BE2C (cell line): Measurements from ENCODE around the gene AGBL3.

Experiments
- DNase-seq: peaks from one replicate; pipeline ENCODE4 v3.0.0-alpha.2; 2020
- H3K27me3 ChIP-seq: fragments of 250-450 bp; sonication (Bioruptor Pico); 2 replicates; pipeline ENCODE4 v1.5.1; 2020; ENCODE audit warnings: mild to moderate bottlenecking
- H3K36me3 ChIP-seq: fragments of 250-450 bp; sonication (Bioruptor Pico); 2 replicates; pipeline ENCODE4 v1.5.1; 2020; ENCODE audit warnings: mild to moderate bottlenecking
- H3K4me1 ChIP-seq: fragments of 250-450 bp; sonication (Bioruptor Pico); 2 replicates; pipeline ENCODE4 v1.5.1; 2020
- H3K4me3 ChIP-seq: 2 replicates; pipeline ENCODE4 v1.5.1; 2011; ENCODE audit warnings: low read depth, low read length
- H3K9me3 ChIP-seq: fragments of 250-450 bp; sonication (Bioruptor Pico); 2 replicates; pipeline ENCODE4 v1.5.1; 2020
- TF ChIP-seq, protein P1 (sequence below): IDR thresholded peaks from 2 replicates; pipeline ENCODE4 v1.5.1; 2012; ENCODE audit warnings: mild to moderate bottlenecking, low read depth, low read length

The AGBL3 gene

DNA sequence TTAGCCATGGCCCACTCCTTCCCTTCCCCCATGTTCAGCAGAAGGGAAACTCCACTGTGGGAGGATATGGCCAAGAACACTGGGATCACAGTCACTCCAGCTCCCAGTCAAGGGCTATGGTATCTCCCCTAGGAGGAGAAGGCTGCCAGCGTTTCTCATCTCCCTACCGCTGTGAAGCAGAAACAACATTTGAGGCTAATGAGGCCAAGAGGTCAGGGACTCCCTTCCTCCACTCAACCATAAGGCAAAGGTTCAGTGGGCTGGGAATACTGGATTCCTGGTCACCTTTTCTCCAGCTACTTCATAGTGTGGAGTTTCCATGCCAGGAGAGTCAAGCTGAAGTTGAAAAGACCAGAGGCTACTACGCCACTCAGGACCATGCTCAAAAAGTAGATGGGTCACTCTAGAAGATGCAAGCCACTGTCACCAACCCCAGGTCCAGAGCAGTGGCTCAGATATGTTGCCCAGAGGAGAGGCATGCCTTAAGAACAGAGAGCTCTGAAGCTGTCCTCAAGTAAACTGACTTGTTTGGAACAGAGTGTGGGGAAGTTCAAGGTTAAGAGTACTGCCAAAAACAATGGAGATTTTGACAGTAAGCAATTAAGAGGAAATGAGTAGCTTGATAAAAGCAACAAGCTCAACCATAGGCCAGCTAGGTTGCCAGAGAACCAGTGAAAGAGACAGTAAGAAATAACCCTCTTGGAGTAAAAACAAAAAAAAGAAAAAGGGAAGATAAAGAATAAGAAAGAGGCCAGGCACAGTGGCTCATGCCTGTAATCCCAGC lies 157.8 kb downstream of the AGBL3 start:
- TF ChIP-seq, protein P1, sequence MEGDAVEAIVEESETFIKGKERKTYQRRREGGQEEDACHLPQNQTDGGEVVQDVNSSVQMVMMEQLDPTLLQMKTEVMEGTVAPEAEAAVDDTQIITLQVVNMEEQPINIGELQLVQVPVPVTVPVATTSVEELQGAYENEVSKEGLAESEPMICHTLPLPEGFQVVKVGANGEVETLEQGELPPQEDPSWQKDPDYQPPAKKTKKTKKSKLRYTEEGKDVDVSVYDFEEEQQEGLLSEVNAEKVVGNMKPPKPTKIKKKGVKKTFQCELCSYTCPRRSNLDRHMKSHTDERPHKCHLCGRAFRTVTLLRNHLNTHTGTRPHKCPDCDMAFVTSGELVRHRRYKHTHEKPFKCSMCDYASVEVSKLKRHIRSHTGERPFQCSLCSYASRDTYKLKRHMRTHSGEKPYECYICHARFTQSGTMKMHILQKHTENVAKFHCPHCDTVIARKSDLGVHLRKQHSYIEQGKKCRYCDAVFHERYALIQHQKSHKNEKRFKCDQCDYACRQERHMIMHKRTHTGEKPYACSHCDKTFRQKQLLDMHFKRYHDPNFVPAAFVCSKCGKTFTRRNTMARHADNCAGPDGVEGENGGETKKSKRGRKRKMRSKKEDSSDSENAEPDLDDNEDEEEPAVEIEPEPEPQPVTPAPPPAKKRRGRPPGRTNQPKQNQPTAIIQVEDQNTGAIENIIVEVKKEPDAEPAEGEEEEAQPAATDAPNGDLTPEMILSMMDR: no peak
- Histone ChIP-seq H3K4me1 (peaks cover 2% of the 10 kb centered on the region; the same call in 1 of the 2 replicates), H3K4me3 (no peak overlapping the region), H3K36me3 (no peaks in the 10 kb centered on the region), H3K27me3 (peaks cover 6% of the 10 kb centered on the region), H3K9me3 (no peaks in the 10 kb centered on the region)
- DNase-seq: no peak

DNA sequence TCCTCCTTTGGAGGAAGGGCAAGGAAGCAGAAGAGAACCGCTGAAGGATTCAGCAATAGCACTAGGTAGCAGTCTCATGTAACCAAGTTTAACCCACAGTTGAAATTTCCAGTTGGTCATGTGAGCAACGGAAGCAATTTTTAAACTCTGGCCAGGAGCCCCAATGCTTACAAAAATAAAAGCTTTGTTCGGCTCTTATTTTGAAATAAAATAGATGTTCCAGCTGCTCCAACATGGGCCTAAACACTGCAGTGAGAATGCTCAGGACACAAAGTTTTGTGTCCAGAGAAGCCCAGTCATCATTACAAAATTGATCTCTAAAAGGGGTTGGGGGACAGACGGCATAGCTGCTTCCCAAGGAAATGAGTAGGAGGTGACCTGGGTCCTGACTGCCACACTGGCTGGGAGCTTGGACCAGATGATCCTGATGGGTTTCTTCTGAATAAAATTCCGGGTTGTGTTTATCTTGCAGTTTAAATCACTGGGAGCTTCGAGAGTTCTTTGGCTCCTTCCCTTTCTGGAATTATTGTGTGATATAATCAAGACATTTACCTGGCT lies 161.1 kb downstream of the AGBL3 start:
- TF ChIP-seq, protein P1: no peak
- no peak for DNase-seq
- Histone ChIP-seq H3K36me3 (no peaks in the 10 kb centered on the region), H3K4me3 (peak overlapping the region; percentile 29), H3K27me3 (no peaks in the 10 kb centered on the region), H3K4me1 (peaks cover 2% of the 10 kb centered on the region; the same call in 1 of the 2 replicates), H3K9me3 (no peaks in the 10 kb centered on the region)

- Histone ChIP-seq H3K27me3 (no peaks in the 10 kb centered on the region), H3K4me3 (peak within 1 kb of the TSS; percentile 29), H3K4me1 (peaks cover 2% of the 10 kb centered on the region; the same call in 1 of the 2 replicates), H3K36me3 (no peaks in the 10 kb centered on the region), H3K9me3 (no peaks in the 10 kb centered on the region)
- TF ChIP-seq, protein P1: no peak
- no peak for DNase-seq
Observed at GRCh38 chr7:135147899-135148721, 161.8 kb downstream of the AGBL3 start, which contains the start of gene TMEM140. TSS of gene TMEM140 (plus strand) at chr7:135148072. CDS start at chr7:135164442, 16,370 bp downstream.

DNA sequence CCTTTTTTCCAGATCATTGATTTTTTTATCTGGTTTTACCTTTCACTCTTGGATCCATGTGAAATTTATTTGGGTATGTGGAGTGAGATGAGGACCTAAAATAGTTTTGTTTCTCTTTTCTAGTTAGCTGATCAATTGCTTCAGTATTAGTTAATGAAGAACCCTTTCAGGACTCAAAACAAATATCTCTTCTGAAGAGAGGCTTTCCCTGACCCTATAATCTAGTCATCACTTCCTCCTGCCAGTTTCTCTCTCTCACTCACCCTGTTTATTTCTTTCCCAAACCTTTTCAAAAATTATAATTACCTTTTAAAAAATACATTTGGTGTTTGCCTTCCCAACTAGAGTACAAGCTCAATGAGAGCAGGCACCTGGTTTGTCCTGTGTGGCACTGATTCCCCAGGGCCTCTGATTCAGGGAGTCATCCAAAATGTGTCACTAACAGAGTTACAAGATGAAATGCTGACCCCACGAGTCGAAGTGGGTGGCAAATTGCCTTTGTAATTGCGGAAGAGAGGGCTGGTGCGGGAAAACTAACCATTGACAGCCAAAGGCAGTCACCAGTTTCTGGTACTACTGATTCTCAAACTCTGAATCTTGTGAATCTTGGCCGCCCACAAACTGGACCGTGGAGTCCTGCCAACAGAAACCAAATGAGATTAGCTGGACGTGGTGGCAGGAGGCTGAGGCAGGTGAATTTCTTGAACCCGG lies 163.9 kb downstream of the AGBL3 start:
- Histone ChIP-seq H3K4me3 (no peak overlapping the region), H3K27me3 (no peaks in the 10 kb centered on the region), H3K4me1 (peaks cover 2% of the 10 kb centered on the region; the same call in 1 of the 2 replicates), H3K36me3 (no peaks in the 10 kb centered on the region), H3K9me3 (no peaks in the 10 kb centered on the region)
- DNase-seq: no peak
- TF ChIP-seq, protein P1: no peak

- no peak for DNase-seq
- Histone ChIP-seq H3K4me1 (peaks cover 2% of the 10 kb centered on the region; the same call in 1 of the 2 replicates), H3K36me3 (no peaks in the 10 kb centered on the region), H3K9me3 (no peaks in the 10 kb centered on the region), H3K27me3 (no peaks in the 10 kb centered on the region), H3K4me3 (no peak overlapping the region)
- TF ChIP-seq, protein P1: no peak
Observed at GRCh38 chr7:135151132-135151531, 164.8 kb downstream of the AGBL3 start.
